HepG2 (cell line): ENCODE measurements around the gene GPR37L1. TPM values are rescaled to one million over a fixed set of nuclear protein-coding genes. Genes with fewer than 3 reads are reported as not detected.

Source experiments
- ATAC-seq: fragments of 200-7000 bp; cut with Tn5 transposase; 3 replicates; pipeline ENCODE4 v1.9.1; 2020; ENCODE audit warnings: mild to moderate bottlenecking, moderate library complexity
- BruUV-seq: library from RNA; stranded (reverse); fragments of 400-500 nt; replicated peaks from 2 replicates; lab custom pipeline; 2021; lab: Mats Ljungman, UMichigan
- CTCF ChIA-PET: fragments of 300-600 bp; formaldehyde crosslinking; extraction: SDS; loops from one replicate; lab custom pipeline; 2021; ENCODE audit warnings: low total read pairs, inconsistent platforms, low intra/inter-chr PET ratio; lab: Yijun Ruan, JAX
- POLR2A ChIA-PET: fragments of 350-600 bp; sonication (Branson Sonifier 250); formaldehyde crosslinking; loops from one replicate; lab custom pipeline; 2020; ENCODE audit warnings: antibody characterized with exemption, inconsistent platforms; lab: Yijun Ruan, JAX
- DNase-seq: peaks from one replicate; pipeline ENCODE4 v3.0.0-alpha.2; 2015; ENCODE audit warnings: low spot score
- FAIRE-seq: peaks from 3 replicates; lab custom pipeline; 2011; peaks lifted over from hg19 to GRCh38; lab: Jason Lieb, UNC
- H2AFZ ChIP-seq: one replicate; pipeline ENCODE4 v1.6.1; 2011; ENCODE audit warnings: low read length, inconsistent platforms
- H3K27ac ChIP-seq: fragments of 300-600 bp; 3 replicates; pipeline ENCODE4 v1.8.0; 2011; ENCODE audit warnings: mixed run types, mild to moderate bottlenecking, mixed read lengths, low read length, inconsistent platforms; ENCODE audit not compliant: insufficient read depth; ENCODE audit errors: extremely low read length
- H3K27me3 ChIP-seq, 2 experiments: fragments of 200-600 bp in 1 of 2; 2 replicates in 1 of 2; 3 replicates in 1 of 2; pipeline versions ENCODE4 v1.6.0 to v1.8.0; 2011; ENCODE audit warnings: low read length in 2 of 2, mild to moderate bottlenecking in 2 of 2, moderate library complexity in 2 of 2, inconsistent platforms in 1 of 2; ENCODE audit not compliant: insufficient read depth in 2 of 2, control insufficient read depth in 1 of 2
- H3K36me3 ChIP-seq, 2 experiments: fragments of 200-600 bp in 1 of 2; replicated peaks in 1 of 2; 2 replicates in 1 of 2; 3 replicates in 1 of 2; pipeline versions ENCODE4 v1.5.1 to v1.8.0; 2011; ENCODE audit warnings: low read length in 2 of 2, inconsistent platforms in 1 of 2; ENCODE audit not compliant: insufficient read depth in 2 of 2, control insufficient read depth in 1 of 2
- H3K4me1 ChIP-seq: 2 replicates; pipeline ENCODE4 v1.5.1; 2012; ENCODE audit warnings: low read length, inconsistent platforms; ENCODE audit not compliant: insufficient read depth
- H3K4me2 ChIP-seq: 2 replicates; pipeline ENCODE4 v1.6.0; 2011; ENCODE audit warnings: low read depth, low read length, inconsistent platforms
- H3K4me3 ChIP-seq, 3 experiments: fragments of 200-600 bp in 1 of 3; sonication (generic), shearing (Covaris generic) in 1 of 3; replicated peaks in 1 of 3; 2 replicates each; pipeline ENCODE4 v1.5.1; 2011 to 2016; ENCODE audit warnings: low read length in 3 of 3, inconsistent platforms in 2 of 3, low read depth in 2 of 3, mild to moderate bottlenecking in 2 of 3, control low read depth in 1 of 3, mixed read lengths in 1 of 3; ENCODE audit not compliant: insufficient read depth in 1 of 3
- H3K79me2 ChIP-seq: one replicate; pipeline ENCODE4 v1.6.1; 2011; ENCODE audit warnings: low read length, inconsistent platforms; ENCODE audit not compliant: insufficient read depth
- H3K9ac ChIP-seq: 2 replicates; pipeline ENCODE4 v1.6.0; 2011; ENCODE audit warnings: mild to moderate bottlenecking, low read depth, low read length, inconsistent platforms; ENCODE audit not compliant: insufficient read depth
- H3K9me3 ChIP-seq: 2 replicates; pipeline ENCODE4 v1.5.1; 2012; ENCODE audit warnings: mild to moderate bottlenecking, low read length
- H4K20me1 ChIP-seq: 2 replicates; pipeline ENCODE4 v1.6.0; 2011; ENCODE audit warnings: inconsistent platforms, mild to moderate bottlenecking, low read length, moderate library complexity; ENCODE audit not compliant: insufficient read depth
- CHD2 ChIP-seq: IDR thresholded peaks from 2 replicates; pipeline ENCODE4 v1.6.1; 2011; ENCODE audit warnings: low read depth, low read length, improper control_type of control experiment
- E2F1 ChIP-seq: sonication (generic); formaldehyde crosslinking; IDR thresholded peaks from 2 replicates; pipeline ENCODE4 v1.5.0; 2020; ENCODE audit warnings: missing genetic modification reagents
- ETS1 ChIP-seq: sonication (generic); formaldehyde crosslinking; IDR thresholded peaks from 2 replicates; pipeline ENCODE4 v1.4.0; 2020; ENCODE audit warnings: missing genetic modification reagents
- FOXO4 ChIP-seq: sonication (generic); formaldehyde crosslinking; conservative IDR thresholded peaks from 2 replicates; pipeline ENCODE4 v1.8.1; 2023; ENCODE audit warnings: missing genetic modification reagents
- HNRNPH1 ChIP-seq: fragments of 200-400 bp; formaldehyde crosslinking; optimal IDR thresholded peaks from 2 replicates; pipeline ENCODE3; 2017; ENCODE audit warnings: mild to moderate bottlenecking, low read depth, low read length
- ISL2 ChIP-seq: sonication (generic); formaldehyde crosslinking; IDR thresholded peaks from 2 replicates; pipeline ENCODE4 v1.5.0; 2020; ENCODE audit warnings: missing genetic modification reagents
- JDP2 ChIP-seq: sonication (generic); formaldehyde crosslinking; IDR thresholded peaks from 2 replicates; pipeline ENCODE4 v1.8.1; 2022; ENCODE audit warnings: missing genetic modification reagents, borderline replicate concordance
- MYNN ChIP-seq: sonication (generic); formaldehyde crosslinking; IDR thresholded peaks from 2 replicates; pipeline ENCODE4 v1.4.0; 2020; ENCODE audit warnings: mild to moderate bottlenecking, low read depth, missing genetic modification reagents
- NFKBIZ ChIP-seq: IDR thresholded peaks from 2 replicates; pipeline ENCODE4 v1.6.1; 2018; ENCODE audit warnings: missing genetic modification reagents, missing compliant biosample characterization
- PRDM4 ChIP-seq: sonication (generic); formaldehyde crosslinking; IDR thresholded peaks from 2 replicates; pipeline ENCODE4 v1.9.0; 2021; ENCODE audit warnings: missing genetic modification reagents, borderline replicate concordance
- SRSF4 ChIP-seq: fragments of 200-400 bp; formaldehyde crosslinking; IDR thresholded peaks from one replicate; pipeline ENCODE4 v1.6.1; 2018; ENCODE audit warnings: mild to moderate bottlenecking, low read depth, low read length, moderate library complexity; ENCODE audit not compliant: poor library complexity, severe bottlenecking
- TGIF2 ChIP-seq: IDR thresholded peaks from 2 replicates; pipeline ENCODE4 v1.6.1; 2016; ENCODE audit warnings: control low read depth, missing compliant biosample characterization
- YY1 ChIP-seq: IDR thresholded peaks from 2 replicates; pipeline ENCODE4 v1.6.1; 2011; ENCODE audit warnings: low read length, low read depth, moderate library complexity, mild to moderate bottlenecking; ENCODE audit not compliant: insufficient read depth, insufficient replicate concordance
- ZNF205 ChIP-seq: IDR thresholded peaks from 2 replicates; pipeline ENCODE4 v1.6.1; 2018; ENCODE audit warnings: missing biosample characterization, missing genetic modification reagents
- ZNF451 ChIP-seq: sonication (generic); formaldehyde crosslinking; IDR thresholded peaks from 2 replicates; pipeline ENCODE4 v1.5.0; 2020; ENCODE audit warnings: mild to moderate bottlenecking, missing genetic modification reagents
- ZNF512B ChIP-seq: sonication (generic); formaldehyde crosslinking; IDR thresholded peaks from 2 replicates; pipeline ENCODE4 v1.5.1; 2020; ENCODE audit warnings: missing genetic modification reagents, mild to moderate bottlenecking, borderline replicate concordance
- ZNF737 ChIP-seq: sonication (generic); formaldehyde crosslinking; IDR thresholded peaks from 2 replicates; pipeline ENCODE4 v1.5.0; 2020; ENCODE audit warnings: missing genetic modification reagents, mild to moderate bottlenecking, borderline replicate concordance
- WGBS: methylation state at CpG from one replicate; pipeline ENCODE4 v1.1.6; 2017; ENCODE audit warnings: low lambda C conversion rate; 5-methylcytosine and 5-hydroxymethylcytosine counted together
- in situ Hi-C: cut with HindIII; loops from 2 replicates; pipeline ENCODE4 v1.10.0; 2017; ENCODE audit warnings: low pct_unique_long_range_greater_than_20kb; ENCODE audit not compliant: extremely low pct_ligation_motif_present
- intact Hi-C: fragments of 100-400 bp; cut with micrococcal nuclease; formaldehyde crosslinking; loops from one replicate; pipeline ENCODE4 v1.10.0; 2022; ENCODE audit not compliant: unreplicated experiment
- polyA plus RNA-seq, 8 experiments: library from polyadenylated mRNA; depleted of rRNA in 3 of 8; stranded (reverse) in 7 of 8; unstranded in 1 of 8; fragments of >200 nt; fragmentation: Illumina TruSeq in 4 of 8; extraction: Trizol in 4 of 8; gene quantifications; 2 replicates each; pipeline versions ENCODE4 v1.2.1 to v1.2.3, GENCODE V29; 2011 to 2016; ENCODE audit warnings: low read depth in 4 of 8, missing spikeins in 1 of 8, mixed read lengths in 1 of 8; ENCODE audit not compliant: insufficient read depth in 1 of 8
- total RNA-seq, 5 experiments: library from RNA; depleted of rRNA; stranded (reverse); fragments of >200 nt; fragmentation: Illumina TruSeq; extraction: Trizol; gene quantifications; 2 replicates each; pipeline ENCODE4 v1.2.3, GENCODE V29; 2016; ENCODE audit warnings: low read depth in 1 of 5

GPR37L1 gene
- total and polyA plus RNA-seq, 2 of the 13 experiments (the other 11 are each of a cell fraction or from before 2014, with no cell fraction given), result 0.13 TPM; not detected in 1

- H3K27ac ChIP-seq, result no peak overlapping the region
- no peaks in the 10 kb centered on the region for H3K79me2 ChIP-seq
- H3K9ac ChIP-seq, result no peak overlapping the region
- H3K4me1 ChIP-seq, result no peaks in the 10 kb centered on the region
- ATAC-seq (no peak), DNase-seq (no peak), FAIRE-seq (no peak)
- intact Hi-C loops (no loop called here), in situ Hi-C loops (no loop called here)
- no peaks in the 10 kb centered on the region for H4K20me1 ChIP-seq
- ChIA-PET CTCF (no interaction called here), POLR2A (no interaction called here)
- no peaks in the 10 kb centered on the region for H3K9me3 ChIP-seq
- H3K36me3 ChIP-seq, result no peaks in the 10 kb centered on the region
- H2AFZ ChIP-seq, result no peak overlapping the region
- no peak overlapping the region for H3K4me2 ChIP-seq
- H3K27me3 ChIP-seq, result peaks cover 4 to 18% of the 10 kb centered on the region in 2 experiments; a peak in 4 of 5 replicates
- H3K4me3 ChIP-seq, result no peak overlapping the region
- 43% methylated on average over 6 of the region's 7 CpGs for WGBS
- no TSS peak for BruUV-seq
- TF ChIP-seq ZNF512B (no peak), FOXO4 (CRISPR knock-in tag) (no peak), TGIF2 (CRISPR knock-in tag) (no peak), ETS1 (CRISPR knock-in tag) (no peak), CHD2 (no peak), MYNN (CRISPR knock-in tag) (no peak), NFKBIZ (CRISPR knock-in tag) (no peak), ZNF451 (no peak), JDP2 (CRISPR knock-in tag) (no peak), ZNF205 (no peak), E2F1 (CRISPR knock-in tag) (no peak), HNRNPH1 (no peak), YY1 (no peak), ZNF737 (no peak), PRDM4 (CRISPR knock-in tag) (no peak), SRSF4 (no peak), ISL2 (no peak)
These were observed 51.3 kb downstream of the GPR37L1 start for GRCh38 chr1:202173993-202174392.
